DND-41 (cell line): ENCODE results near the gene SETBP1.

Experiments
- ATAC-seq: fragments of 200-7000 bp; cut with Tn5 transposase; 3 replicates; pipeline ENCODE4 v1.9.1; 2021; ENCODE audit warnings: low read depth; ENCODE audit not compliant: insufficient read depth
- DNase-seq: peaks from one replicate; pipeline ENCODE4 v3.0.0-alpha.2; 2020
- H2AFZ ChIP-seq: 2 replicates; pipeline ENCODE4 v1.6.0; 2012; ENCODE audit warnings: low read depth, low read length
- H3K27ac ChIP-seq: 2 replicates; pipeline ENCODE4 v1.5.1; 2012; ENCODE audit warnings: low read length, inconsistent platforms
- H3K27me3 ChIP-seq: fragments of 200-600 bp; sonication (generic); 2 replicates; pipeline ENCODE4 v1.6.0; 2012; ENCODE audit warnings: low read length, mild to moderate bottlenecking, inconsistent platforms; ENCODE audit not compliant: insufficient read depth, poor library complexity
- H3K36me3 ChIP-seq: 2 replicates; pipeline ENCODE4 v1.5.1; 2012; ENCODE audit warnings: low read length, inconsistent platforms; ENCODE audit not compliant: insufficient read depth
- H3K4me1 ChIP-seq: 2 replicates; pipeline ENCODE4 v1.5.1; 2012; ENCODE audit warnings: mild to moderate bottlenecking, low read length; ENCODE audit not compliant: insufficient read depth
- H3K4me2 ChIP-seq: 2 replicates; pipeline ENCODE4 v1.6.0; 2012; ENCODE audit warnings: mild to moderate bottlenecking, moderate library complexity, low read length, inconsistent platforms; ENCODE audit not compliant: insufficient read depth
- H3K4me3 ChIP-seq, 2 experiments: fragments of 200-600 bp in 1 of 2; shearing (Covaris generic) in 1 of 2; 2 replicates each; pipeline ENCODE4 v1.5.1; 2012 to 2016; ENCODE audit warnings: inconsistent platforms in 2 of 2, low read length in 2 of 2, mild to moderate bottlenecking in 2 of 2, low read depth in 1 of 2, moderate library complexity in 1 of 2
- H3K79me2 ChIP-seq: 2 replicates; pipeline ENCODE4 v1.6.0; 2012; ENCODE audit warnings: low read length, inconsistent platforms; ENCODE audit not compliant: insufficient read depth
- H3K9ac ChIP-seq: 2 replicates; pipeline ENCODE4 v1.6.0; 2012; ENCODE audit warnings: low read depth, mild to moderate bottlenecking, inconsistent platforms, low read length, moderate library complexity
- H3K9me3 ChIP-seq: 2 replicates; pipeline ENCODE4 v1.5.1; 2012; ENCODE audit warnings: low read length, moderate library complexity, mild to moderate bottlenecking, inconsistent platforms; ENCODE audit not compliant: insufficient read depth, severe bottlenecking
- H4K20me1 ChIP-seq: 2 replicates; pipeline ENCODE4 v1.6.0; 2012; ENCODE audit warnings: low read length; ENCODE audit not compliant: insufficient read depth
- EZH2 ChIP-seq: IDR thresholded peaks from 3 replicates; pipeline ENCODE4 v1.6.1; 2012; ENCODE audit warnings: borderline replicate concordance, low read depth, mild to moderate bottlenecking, moderate library complexity, low read length, inconsistent platforms; ENCODE audit not compliant: severe bottlenecking
- TF ChIP-seq, protein P1 (sequence below): IDR thresholded peaks from 2 replicates; pipeline ENCODE4 v1.5.1; 2012; ENCODE audit warnings: borderline replicate concordance, low read length, moderate library complexity, mild to moderate bottlenecking; ENCODE audit not compliant: poor library complexity, severe bottlenecking; ENCODE audit errors: extremely low read depth

The SETBP1 gene

DNA sequence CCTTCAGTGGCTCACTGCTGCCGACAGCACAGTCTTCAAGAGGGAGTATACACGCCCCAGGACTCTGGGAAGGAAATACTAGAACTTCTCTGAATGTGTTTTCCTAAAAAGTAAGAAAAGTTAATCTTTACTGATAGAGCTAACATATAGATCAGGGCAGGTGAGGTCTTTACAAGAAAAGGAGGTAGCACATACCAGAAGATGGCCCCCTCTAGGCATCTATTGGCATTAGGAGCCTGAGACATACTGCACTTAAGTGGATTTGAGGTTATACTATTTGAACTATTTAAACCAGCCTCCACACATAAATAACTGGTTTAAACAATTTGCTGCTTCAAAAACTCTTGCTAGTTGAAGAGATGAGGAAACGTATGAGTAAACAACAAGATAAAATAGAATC, 406.1 kb downstream of the SETBP1 start:
- Histone ChIP-seq H3K9ac (no peak overlapping the region), H3K4me2 (no peak overlapping the region), H3K27ac (no peak overlapping the region), H3K9me3 (no peaks in the 10 kb centered on the region), H4K20me1 (no peaks in the 10 kb centered on the region), H3K36me3 (no peaks in the 10 kb centered on the region), H3K4me3 (no peak overlapping the region), H3K27me3 (no peaks in the 10 kb centered on the region), H3K79me2 (no peaks in the 10 kb centered on the region), H2AFZ (no peak overlapping the region), H3K4me1 (no peaks in the 10 kb centered on the region)
- no peak for ATAC-seq
- no peak for TF ChIP-seq EZH2
- TF ChIP-seq, protein P1, sequence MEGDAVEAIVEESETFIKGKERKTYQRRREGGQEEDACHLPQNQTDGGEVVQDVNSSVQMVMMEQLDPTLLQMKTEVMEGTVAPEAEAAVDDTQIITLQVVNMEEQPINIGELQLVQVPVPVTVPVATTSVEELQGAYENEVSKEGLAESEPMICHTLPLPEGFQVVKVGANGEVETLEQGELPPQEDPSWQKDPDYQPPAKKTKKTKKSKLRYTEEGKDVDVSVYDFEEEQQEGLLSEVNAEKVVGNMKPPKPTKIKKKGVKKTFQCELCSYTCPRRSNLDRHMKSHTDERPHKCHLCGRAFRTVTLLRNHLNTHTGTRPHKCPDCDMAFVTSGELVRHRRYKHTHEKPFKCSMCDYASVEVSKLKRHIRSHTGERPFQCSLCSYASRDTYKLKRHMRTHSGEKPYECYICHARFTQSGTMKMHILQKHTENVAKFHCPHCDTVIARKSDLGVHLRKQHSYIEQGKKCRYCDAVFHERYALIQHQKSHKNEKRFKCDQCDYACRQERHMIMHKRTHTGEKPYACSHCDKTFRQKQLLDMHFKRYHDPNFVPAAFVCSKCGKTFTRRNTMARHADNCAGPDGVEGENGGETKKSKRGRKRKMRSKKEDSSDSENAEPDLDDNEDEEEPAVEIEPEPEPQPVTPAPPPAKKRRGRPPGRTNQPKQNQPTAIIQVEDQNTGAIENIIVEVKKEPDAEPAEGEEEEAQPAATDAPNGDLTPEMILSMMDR: no peak
- DNase-seq: no peak

DNA sequence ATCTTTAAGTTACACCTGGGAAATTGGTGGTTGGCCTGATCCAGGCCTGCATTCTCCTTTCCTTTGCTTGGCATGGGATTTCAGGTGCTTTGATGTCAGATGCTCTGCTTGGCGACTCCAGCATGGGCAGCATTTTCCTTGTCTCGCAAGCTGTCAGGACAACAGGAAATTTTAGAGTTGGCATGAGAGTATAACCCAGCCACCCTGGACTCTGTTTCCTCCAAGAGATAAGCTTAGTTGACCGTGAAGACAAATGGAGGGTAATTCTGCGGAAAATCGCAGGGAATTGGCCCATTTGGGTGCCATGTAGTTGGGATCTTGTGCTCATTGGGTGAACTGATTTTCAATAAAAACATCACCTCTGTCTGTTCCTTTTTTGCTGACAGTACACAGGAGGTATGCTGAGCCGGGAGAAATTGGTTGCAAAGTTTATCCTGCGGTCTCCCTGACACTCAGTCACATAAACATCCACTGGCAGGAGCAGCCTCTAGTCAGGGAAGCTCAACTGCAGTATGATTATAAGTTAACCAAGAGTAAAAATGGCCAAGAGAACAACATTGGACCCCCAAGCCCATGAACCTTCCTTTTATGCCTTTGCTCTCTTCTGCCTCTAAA, 409.9 kb downstream of the SETBP1 start:
- Histone ChIP-seq H3K9ac (no peak overlapping the region), H3K27me3 (no peaks in the 10 kb centered on the region), H2AFZ (no peak overlapping the region), H3K27ac (no peak overlapping the region), H3K79me2 (no peaks in the 10 kb centered on the region), H3K4me3 (no peak overlapping the region), H3K4me1 (no peaks in the 10 kb centered on the region), H4K20me1 (no peaks in the 10 kb centered on the region), H3K9me3 (no peaks in the 10 kb centered on the region), H3K4me2 (no peak overlapping the region), H3K36me3 (no peaks in the 10 kb centered on the region)
- DNase-seq: no peak
- no peak for ATAC-seq
- TF ChIP-seq, protein P1: no peak
- TF ChIP-seq EZH2: no peak

DNA sequence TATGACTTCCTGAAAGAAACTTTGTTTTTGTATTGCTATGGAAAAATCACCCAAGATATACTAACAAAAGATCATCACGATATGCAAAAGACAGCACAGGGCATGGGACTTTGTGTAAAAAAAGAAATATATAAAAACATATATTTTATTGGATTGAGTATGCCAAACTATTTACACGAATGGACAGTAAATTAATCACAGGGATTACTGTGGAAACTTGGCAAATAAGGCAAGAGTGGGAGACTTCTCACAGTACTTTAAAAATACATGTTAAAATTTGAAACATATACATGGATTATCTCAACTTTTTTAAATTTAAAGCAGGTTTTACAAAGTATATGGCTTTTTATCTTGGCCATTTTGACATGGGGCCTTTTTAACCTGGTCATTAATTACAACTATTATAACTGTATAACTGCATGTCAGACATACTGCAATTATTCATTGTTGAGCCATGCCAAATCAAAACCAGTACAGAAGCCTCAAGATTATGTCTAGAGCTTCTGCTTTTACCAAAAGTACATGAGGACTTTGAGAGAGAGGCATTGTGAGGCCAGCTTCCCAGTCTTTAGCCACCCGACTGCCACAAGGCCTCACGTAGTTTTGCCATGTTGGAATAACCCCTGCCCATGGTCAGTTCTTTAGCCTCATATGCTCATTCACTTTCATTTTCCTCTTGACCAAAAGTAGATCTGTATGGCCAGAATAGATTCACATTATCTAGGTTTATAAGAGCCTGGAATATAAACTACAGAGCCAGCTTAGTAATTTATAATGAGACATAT, 419.8 kb downstream of the SETBP1 start:
- Histone ChIP-seq H4K20me1 (no peaks in the 10 kb centered on the region), H2AFZ (no peak overlapping the region), H3K27me3 (no peaks in the 10 kb centered on the region), H3K9ac (no peak overlapping the region), H3K4me3 (no peak overlapping the region), H3K79me2 (no peaks in the 10 kb centered on the region), H3K27ac (no peak overlapping the region), H3K9me3 (no peaks in the 10 kb centered on the region), H3K4me2 (no peak overlapping the region), H3K4me1 (peaks cover under 1% of the 10 kb centered on the region; the same call in 1 of the 2 replicates), H3K36me3 (no peaks in the 10 kb centered on the region)
- ATAC-seq (no peak), DNase-seq (no peak)
- TF ChIP-seq, protein P1: no peak
- no peak for TF ChIP-seq EZH2
